CD4-positive, alpha-beta T cell treated with Interleukin-17A for 1 hour (primary cell): ENCODE data around the gene MND1.

ENCODE experiments used
- DNase-seq: peaks from one replicate; pipeline ENCODE4 v3.0.0-alpha.2; 2020

MND1 gene

DNA sequence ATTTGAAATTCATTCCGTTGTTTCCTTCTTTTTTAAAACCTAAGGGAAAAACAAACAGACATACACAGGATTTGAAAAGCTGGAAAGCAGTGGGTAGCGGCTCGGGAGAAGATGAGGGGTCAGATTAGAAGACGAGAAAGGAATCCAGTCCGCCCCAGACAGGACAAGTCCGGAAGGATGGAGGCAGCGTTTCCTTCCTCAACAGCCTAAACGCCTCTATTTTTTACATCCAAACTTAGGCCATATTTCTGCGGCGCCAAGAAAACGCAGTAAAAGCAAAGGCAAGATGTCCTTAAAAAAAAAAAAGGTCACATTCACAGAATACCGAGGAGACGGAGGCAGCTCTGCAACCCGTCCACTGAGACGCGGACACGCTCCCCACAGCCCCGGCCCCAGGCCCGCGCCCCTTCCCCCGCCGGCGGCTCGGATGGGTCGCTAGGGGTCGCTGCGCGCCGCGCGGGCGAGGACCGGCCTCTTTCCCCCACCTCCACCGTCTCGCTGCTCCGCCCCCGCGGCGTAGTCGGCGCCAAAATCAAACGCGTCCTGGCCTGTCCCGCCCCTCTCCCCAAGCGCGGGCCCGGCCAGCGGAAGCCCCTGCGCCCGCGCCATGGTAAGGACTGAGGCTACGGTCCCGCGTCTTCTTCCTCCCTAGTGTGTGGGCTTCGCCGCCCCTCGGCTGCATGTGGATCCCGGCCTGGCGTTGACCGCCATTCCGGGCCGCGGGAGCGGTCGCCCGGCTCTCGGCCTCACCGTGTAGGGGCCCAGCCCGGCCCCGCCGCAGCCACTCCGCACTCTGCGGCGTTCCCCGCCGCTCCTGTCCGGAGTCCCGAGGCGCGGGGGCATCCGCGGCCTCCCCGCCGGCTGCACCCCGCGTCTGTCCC, at the start of gene MND1:
Gene MND1 (plus strand): TSS at position 558 of the 881 bp plus-strand sequence. CDS start 50 bp downstream, at position 608.
- DNase-seq, result peak; percentile 89

GRCh38 chr4:153295131-153295755, 49.2 kb upstream of the MND1 start:
- no peak for DNase-seq

- no peak for DNase-seq
Observed at GRCh38 chr4:153296040-153296823, 48.3 kb upstream of the MND1 start.

GRCh38 chr4:153297116-153297515, 47.4 kb upstream of the MND1 start:
- no peak for DNase-seq

DNA sequence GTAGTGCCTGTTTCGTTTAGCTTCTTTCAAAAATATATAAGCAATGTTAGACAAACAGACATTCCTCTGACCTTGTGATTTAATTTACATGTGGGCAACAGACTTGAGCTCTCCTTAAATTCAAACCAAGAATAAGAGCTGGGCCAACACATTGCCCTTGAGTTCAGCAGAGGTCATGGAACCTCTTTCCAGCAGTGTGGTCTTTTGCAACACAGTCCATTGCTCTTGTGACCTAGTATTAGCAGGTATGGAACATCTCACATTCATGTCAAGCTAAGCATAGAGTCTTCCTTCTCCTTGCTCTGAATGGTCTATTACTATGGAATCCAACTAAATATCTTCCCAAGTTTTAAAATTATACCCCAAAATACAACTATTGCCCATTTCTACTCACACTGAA, 33.7 kb upstream of the MND1 start:
- no peak for DNase-seq

DNA sequence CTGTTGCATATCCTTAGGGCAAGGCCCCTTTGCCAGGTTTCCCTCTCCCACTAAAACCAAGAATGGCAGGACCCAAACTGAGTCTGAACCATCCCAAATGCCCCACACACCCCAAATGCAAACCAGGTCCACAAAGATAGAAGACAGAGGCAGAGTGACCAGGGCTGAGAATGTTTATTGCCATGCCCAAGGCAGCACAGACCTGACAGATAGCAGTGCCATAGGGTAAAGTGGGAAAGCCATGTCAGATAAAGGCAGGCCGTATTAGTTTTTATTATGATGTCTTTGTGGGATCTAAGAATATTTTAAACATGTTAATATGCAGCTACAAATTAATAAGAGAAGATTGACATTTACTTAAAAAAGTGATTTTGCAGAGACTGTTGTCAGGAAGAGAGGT, 29.6 kb upstream of the MND1 start:
- no peak for DNase-seq

DNA sequence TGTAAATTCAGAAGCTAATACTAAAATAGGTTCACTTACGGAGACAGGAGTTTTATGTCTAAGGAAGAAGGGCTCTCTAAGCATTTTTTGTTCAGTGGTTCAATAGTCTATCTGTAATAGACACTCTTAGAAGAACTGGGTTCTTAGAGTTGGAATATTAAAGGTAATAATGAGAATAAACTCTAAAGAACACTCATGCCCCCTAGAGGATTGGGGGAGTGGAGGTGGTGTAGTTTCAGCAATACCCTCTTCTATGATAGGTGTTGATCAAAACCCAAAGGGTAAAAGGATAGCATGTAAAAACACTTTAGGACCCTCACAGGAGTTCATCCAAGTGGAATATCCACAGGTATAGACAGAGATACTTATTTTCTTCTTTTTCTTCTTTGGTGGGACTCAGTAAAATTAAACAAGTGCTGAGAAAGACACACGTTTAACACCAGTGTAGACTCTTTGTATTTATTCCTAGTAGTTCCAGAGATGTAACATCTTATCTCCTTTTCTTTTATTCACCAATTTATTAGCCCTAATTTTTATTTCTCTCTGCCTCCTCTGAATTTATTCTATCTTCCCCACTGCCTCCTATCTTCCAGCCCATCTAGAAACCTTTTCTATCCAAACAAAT, 25.7 kb upstream of the MND1 start:
- DNase-seq, result peak; percentile 61

DNA sequence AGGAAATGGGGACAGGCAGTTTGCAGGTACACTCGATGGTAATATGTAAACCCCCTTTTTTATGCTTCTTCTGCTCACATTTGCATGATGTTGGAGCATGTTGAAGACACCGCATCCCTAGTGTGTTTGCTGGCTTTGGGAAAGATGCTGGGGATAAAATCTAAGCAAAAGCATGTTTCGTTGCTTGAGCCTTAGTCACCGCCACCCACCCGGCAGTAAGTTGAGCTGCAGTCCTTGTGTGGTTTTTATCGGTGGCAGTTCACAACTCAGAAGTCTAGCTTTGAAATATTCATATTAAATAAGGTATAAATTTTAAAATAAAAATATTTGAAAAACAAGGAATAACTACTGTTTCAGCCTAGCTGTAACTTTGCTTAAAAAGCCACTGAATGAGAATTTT, 21.7 kb upstream of the MND1 start:
- no peak for DNase-seq

DNA sequence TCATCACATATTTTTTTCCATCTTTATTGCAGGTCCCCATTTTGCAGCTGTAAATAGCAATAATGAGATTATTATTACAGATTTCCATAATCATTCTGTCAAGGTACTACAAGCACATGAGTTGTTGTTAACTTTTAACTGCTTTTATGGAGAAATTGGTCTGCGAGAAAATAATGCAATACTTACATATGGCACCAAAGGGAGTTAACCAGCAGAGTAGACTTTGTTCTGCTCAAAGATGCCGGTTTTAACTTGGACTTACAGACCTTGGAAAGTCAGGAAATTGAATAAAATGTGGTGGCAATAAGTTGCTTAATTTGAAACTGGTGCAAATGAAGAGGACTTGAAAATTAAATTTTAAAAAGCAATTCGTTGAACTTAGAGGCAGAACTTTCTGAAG, 20.4 kb upstream of the MND1 start:
- DNase-seq, result no peak

DNA sequence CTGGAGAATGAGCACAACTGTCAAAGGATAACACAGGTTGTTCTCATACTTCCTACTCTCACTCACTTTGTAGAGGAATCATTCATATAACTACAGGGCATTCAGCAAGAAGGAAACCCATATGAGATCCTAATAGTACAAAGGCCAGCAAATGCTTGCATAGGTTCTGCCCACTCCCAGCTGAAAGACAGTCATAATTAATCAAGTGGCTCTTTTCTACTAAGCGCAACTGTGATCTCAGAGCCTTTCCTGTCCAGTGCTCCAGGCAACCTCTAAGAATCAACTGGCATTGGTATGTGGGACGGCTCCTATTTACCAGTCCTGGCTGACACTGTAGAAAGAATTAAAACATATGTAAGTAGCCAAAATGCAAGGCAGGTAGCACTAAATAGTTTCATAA, 18.9 kb upstream of the MND1 start:
- DNase-seq, result no peak

- DNase-seq, result no peak
Observed at GRCh38 chr4:153326513-153326912, 18.0 kb upstream of the MND1 start.

DNA sequence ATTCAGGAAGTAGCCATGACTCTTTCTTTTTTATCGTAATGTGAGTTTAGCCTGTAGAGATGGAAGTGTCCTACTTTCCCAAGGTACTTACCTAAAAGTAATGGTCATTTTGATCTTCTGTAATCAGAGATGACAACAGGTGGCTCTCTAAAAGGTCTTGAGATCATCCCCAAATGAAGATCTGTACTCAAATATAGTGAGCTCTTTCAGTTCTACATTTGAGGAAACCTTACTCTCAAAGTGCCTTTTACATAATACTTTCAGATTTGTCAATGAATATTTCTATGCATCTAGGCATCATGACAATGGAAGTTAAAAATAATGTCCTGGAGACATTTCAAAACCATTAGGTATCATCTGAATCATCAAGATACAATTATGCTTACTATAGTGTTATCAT, 17.2 kb upstream of the MND1 start:
- no peak for DNase-seq

DNA sequence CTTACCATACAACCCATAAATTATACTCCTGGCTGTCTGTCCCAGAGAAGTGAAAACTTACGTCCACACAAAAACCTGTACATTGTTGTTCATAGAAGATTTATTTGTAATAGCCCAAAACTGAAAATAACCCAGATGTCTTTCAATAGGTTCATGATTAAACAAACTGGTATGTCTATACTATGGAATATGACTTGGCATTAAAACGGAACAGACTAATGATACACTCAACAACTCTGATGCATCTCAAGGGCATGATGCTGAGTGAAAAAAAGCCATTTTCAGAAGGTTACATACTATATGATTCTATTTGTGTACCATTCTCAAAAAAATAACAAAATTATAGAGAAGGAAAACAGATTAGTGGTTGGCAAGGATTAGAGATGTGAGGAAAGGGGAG, 11.6 kb upstream of the MND1 start:
- no peak for DNase-seq

GRCh38 chr4:153333874-153334273, 10.6 kb upstream of the MND1 start:
- DNase-seq, result no peak

DNA sequence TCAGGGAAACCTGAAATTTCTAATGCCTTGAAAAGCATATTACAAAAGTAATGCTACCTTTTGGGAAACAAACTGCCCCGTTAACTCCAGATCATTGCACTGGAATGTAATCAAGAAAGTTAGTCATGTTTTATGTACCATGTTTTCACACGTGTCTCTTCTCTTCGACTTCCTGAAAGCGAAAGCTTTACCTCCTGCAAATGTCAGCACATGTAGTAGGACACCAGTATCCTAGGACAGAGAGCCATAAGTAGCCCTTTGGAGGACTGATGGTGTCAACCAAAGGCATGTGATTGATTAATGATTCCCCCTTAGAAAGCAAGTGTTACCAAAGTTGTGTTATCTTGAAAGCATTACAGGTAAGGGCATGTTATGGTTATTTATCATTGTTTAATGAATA, 8.8 kb upstream of the MND1 start:
- no peak for DNase-seq

- no peak for DNase-seq
Observed at GRCh38 chr4:153337686-153338085, 6.8 kb upstream of the MND1 start.

DNA sequence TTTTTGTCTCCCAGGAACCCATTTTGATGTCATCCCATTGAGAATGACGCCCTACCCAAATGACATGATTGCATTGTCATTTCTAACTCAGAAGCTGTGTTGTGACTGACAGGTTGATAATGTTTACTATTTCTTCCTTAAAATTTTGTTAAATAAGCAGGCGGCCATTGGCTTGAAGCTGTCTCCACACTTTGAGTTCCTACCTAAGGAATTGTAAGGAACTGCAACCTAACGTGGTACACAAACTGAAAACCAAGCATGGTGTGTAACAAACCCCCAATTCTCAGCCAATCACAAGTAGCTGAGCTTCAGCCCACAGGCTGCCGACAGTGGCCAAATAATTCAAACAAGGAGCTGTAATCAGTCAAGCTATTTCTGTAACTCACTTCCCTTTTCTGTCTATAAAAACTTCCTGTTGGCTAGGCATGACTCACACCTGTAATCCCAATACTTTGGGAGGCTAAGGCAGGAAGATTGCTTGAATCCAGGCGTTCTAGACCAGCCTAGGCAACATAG, 2.9 kb upstream of the MND1 start:
- DNase-seq, result no peak

DNA sequence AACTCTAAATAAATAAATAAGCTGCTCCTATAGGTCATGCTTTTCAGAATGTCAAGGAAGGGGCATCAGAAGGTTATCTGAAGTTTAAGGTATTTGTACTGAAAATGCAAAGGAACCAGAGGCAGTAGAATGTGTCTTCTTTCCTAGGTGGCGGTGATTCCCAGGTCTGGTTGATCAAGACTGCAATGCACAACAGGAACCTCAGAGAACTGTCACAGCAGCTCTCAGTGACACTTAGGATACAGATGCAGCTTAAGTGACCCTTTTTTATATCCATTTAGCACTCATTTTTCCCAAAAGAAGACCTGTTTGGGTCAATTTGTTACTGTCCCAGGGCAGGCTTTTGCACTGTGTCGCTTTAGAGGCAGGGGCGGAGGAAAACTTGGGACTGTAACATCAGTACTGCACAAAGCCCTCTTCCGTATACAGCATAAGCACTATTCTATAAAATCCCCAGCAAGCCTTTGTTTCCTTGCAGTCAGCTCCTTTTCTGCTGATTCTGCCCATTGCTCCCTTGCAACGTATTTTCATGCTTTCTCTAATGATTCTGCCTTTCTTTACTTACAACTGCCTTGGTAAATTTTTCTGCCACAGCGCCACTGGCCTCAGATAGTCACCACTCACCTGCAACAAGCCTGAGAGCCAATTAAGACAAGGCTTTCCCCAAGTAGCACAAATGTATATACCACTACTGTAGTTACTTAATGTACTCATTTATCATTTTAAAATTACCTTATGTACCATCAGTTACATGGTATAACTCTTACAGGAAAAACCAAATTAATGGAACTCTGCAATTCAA, 1.5 kb upstream of the MND1 start:
- no peak for DNase-seq

DNA sequence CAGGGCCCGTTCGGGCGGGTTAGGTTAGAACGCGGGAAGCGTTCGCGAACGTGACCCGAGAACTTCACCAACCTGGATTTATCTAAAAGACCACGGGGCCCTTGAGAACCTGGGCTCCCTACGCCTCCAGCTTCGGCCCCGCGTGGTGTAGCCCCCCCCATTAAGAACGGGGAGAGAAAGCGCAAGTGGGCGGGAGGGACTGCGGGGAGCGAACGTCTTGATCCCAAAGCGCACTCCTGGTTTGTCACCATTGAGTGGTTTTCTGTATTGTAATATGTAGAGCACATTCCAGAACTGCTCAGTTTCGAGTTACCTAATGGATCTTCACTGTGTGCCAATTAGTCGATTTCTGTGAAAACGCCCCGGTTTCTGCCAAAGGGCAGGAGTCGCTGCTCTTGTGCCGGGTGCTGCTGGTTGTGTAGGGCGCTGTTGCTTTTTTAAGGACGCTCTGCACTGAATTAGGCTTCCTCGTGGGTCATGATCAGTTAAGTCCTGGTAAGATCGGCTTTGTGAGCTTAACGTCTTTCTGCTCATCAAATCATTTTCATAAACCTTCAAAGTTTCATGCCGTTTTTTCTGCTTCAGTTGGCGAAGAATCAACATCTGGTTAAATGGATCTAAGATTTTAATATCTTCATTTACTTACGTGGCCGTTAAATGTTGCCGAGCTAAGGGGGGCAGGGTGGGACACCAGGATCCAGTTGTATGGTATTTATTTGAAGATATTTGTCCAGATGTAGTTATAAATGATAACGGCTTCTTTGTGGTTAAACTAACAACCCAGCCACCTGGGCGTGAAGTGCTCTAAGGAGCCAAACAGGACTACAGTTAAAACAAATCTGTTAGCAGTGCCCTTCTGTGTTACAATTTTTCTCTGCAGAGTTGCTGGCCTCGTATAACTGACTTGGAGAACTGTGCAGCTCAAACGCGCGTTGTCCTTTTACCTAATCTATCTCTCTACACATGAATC, 809 bp downstream of the MND1 start:
- DNase-seq, result peak; percentile 62

- DNase-seq, result no peak
Observed at GRCh38 chr4:153346031-153346430, 1.5 kb downstream of the MND1 start.

DNA sequence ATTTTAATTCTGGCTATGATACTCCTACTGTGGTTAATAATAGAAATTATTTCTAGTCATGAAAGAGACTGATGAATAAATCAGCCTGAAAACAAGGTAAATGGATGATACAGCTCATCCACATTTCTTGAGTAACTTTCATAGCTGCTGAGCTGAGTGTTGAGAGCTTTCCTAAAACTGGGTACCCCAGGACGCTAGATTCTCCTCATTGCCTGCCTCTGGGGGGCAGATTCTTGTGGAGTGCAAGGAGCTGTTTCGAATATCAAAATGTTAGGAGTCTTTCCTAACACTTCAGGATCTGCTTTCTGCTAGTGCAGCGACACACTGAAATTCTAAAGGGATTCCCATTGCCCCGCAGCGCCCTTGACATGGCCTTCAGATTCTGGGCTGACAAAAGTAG, 2.1 kb downstream of the MND1 start:
- DNase-seq, result no peak
